Left forelimb (tissue), 1 donor: ENCODE results near the gene MRAP2.

Experiments used
- DNase-seq: peaks from one replicate; pipeline ENCODE4 v3.0.0-alpha.2; 2018; ENCODE audit warnings: low spot score

Gene MRAP2, protein sequence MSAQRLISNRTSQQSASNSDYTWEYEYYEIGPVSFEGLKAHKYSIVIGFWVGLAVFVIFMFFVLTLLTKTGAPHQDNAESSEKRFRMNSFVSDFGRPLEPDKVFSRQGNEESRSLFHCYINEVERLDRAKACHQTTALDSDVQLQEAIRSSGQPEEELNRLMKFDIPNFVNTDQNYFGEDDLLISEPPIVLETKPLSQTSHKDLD

DNA sequence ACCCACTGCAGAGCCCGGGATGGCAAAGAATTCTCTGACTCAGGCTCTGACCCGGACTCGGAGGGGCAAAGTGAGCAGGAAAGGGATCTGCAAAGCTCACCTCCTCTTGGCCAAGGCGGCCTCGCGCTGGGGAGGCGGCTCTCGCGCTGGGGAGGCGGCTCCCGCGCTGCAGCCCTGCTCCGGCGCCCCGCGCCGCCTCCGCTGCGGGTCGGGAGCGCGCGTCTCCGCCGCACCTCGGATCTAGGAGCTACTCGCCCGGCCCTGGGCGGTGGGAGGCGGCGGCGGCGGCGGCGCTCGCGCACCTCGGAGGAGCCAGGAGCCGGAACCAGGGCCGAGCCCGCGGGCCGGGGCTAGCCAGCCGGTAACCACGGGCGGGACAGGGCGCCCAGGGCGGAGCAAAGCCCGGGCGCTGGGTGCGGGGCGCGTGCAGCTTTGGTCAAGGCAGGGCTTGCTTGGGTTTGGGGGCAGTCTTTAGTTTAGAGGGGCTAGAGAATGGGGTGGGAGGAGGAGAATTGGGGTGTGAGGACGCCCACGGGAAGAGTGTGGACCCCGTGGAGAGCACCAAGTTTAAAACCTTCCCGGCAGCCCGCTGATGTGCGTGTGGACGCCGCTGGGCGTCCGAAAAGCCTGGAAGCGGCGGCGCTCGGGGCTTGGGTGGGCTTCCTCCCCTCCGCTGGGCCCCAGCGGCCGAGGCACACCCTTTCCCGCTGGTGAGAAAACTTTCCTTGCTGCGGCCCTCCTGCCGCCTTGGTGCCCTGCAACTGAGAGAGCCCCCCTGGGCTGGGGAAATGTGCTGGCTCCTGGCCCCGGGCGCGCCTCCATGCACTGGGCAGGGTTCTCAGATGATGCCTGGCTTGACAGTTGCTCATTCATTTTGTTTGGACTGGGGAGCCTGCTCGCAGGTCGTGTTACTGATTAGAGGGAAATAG, at the start of gene MRAP2:
Gene MRAP2 (plus strand): TSS at position 250 of the 929 bp plus-strand sequence. CDS start 21,547 bp downstream, outside the sequence.
- DNase-seq, result no peak

DNA sequence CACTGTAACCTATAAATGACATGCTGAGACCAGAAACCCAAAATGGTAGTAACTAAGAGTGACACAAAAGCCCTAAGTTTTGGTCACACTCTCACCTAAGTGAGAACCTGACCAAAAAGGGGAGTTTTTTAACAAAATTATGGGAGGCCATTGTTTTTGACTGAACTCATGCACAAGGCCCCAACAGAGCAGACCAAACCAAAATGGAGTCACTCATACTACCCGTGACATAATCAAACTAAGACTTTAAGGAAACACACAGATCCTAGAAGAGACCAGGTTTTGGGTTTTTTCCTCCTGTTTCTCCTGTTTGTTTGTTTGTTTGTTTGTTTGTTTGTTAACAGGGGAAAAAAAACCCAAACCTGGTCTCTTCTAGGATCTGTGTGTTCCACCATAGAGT, 49.2 kb upstream of the MRAP2 start:
- DNase-seq, result no peak

DNA sequence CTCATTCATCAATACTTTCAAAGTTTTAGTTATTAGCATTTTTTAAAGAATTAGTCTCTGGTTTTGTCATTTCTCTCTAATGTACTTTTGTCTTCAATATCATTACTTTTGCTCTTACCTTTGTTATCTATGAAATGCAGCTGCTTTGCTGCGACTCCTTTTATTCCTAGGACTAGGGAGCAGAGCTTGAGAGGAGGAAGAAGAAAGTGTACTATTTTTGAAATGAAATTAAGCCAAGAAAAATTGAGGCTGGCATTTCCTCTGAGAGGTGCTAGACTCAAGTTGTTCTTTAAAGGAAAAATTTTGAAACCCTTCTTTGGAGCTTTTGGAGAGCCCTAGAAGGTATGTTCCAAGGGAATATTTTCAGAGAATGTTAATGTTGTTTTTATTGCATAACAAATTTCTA, 48.3 kb upstream of the MRAP2 start:
- DNase-seq, result no peak

DNA sequence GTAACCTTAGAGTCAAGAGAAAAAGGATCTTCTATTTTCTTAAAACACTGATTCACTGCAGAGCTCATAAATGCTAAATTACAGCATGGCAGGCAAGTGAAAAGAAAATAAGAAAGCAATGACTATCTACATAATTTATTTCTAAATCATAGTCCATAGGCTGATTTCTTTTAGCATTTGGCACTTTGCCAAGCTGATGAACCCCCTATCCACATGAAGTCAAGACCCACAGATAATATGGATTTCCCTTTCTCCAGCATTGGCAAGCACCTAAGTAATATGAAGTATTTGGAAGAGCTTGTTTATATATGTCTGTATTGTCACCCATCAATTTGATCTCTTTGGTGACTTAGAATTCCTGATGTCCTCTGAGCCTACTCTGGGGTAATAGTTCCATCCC, 47.9 kb upstream of the MRAP2 start:
- no peak for DNase-seq

DNA sequence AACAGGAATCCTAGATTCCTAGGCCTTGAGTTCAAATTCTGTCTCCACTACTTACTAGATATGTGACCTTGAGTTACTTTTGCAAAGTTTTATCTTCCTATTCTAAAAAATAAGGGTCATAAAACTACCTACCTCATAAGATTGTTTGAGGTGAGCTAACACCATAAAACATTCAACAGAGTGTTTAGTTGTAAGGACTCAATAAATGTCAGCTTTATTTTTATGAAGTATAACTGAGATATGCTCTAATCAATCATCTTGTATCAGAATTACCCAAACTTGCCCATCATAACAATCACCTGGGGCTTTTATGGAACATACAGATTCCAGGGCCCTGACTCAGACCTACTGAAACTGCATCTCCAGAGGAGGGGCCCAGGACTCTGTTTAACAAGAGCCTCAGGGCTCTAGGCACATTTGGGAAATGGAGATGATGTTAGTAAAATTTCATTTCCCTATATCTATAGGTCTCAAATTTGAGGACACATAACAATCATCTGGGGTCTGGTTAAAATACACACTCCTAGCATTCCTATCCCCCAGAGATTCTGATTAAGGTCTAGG, 35.5 kb upstream of the MRAP2 start:
- no peak for DNase-seq

DNA sequence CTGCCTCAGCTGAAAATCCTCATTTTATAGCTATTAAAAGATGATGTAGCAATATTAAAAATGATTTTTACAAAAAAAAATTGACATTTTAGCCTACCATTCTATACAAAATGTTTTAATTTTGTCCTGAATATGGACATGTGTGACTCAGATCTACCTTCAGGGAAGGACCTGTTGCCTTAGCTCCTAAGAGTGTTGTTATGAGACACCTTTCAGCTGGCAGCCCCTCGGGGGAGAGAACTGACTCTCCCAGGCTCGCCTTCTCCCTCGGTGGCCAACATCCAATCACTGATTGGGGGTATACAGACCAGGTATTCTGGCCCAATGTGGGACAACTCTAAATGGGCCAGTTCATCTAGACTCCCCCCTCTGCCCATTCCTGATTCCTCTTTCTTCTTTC, 32.5 kb upstream of the MRAP2 start:
- DNase-seq, result no peak

DNA sequence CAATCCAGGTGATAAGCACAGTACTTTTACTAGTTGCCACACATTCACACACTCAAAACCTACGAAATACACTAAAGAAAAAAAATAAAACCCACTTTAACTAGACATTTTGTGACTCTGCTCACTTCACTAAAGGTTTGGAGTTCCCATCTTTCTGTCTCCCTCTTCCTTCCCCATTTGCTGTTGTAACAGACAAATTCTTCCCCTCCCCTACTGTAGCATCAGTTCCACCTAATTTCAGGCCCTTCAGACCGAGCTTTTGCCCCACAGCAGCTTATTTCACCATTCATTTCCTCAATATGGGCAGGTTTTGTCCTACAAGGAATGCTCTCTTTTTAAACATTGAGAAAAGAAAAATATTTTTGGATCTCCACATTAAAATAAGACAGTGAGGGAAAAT, 31.3 kb upstream of the MRAP2 start:
- no peak for DNase-seq

DNA sequence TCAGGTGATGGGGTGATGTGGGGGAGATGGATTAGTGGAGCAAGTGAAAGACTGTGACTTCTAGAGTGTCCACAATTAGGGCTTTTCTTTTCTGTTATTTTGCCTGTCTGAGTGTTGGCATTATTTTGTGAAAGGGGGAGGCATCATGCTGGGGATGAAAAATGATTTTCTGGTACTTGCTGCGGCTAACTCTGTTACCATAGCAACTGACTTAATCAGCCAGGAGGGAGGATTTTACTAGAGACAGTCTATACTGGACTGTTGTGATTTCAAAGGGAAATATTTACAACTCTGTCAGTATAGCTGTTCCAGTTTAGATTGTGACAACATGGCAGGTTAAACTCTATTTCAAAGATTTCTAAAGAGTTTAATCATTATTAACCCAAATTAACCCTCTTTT, 30.4 kb upstream of the MRAP2 start:
- DNase-seq, result no peak

DNA sequence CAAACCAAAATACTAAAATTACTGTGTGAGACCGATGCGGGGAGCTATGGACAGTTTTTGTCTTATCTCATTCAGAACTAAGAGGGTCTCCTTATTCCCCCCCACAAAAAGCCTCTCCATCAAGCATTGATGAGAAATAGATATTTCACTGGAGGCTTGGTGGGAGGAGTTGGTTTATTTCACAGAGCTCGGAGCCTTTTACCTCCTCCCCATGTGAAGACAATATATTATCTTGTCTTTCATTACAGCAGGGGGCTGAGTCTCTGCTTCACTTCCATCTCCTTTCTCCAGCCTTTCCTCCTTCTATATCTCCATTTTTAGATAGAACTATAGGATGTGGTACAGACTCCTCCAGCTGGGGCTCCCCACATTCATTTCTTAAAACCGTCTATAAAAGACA, 29.9 kb upstream of the MRAP2 start:
- DNase-seq, result no peak

DNA sequence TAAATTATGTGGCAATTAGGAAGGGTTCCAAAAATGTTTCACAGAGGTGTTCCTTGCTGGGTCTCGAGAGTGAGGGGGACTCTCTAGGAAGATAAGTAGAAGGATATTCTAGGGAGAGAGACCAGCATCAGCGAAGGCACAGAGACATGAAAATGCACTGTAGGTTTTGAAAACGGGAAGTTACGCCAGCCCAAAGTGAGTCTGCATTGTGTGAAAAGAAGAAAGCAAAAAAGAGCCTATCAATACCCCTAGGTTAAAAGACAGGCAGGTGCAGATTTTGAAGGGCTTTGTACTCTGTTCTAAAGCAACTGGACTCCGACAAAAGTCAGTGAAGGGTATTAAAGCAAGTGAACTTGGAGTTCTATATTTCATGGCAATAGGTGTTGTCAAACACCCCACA, 25.7 kb upstream of the MRAP2 start:
- no peak for DNase-seq

DNA sequence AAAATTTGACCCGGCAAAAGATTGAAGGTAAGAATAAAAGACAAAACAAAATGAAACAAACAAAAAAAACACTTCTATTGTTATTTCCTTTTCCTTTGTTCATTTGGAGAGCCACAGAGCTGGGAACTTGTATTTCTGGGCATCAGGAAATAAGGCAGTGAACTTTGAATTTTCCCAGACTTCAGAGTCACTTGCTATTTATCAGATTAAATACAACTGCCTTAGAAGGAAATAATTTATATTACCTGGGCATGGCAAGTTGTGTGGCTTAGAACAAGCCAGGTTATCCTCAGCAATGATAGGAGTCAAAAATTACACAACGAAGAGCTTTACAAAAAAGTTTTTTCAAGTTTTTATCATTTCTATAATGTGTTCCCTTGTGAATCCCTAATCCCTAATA, 20.2 kb upstream of the MRAP2 start:
- DNase-seq, result no peak

DNA sequence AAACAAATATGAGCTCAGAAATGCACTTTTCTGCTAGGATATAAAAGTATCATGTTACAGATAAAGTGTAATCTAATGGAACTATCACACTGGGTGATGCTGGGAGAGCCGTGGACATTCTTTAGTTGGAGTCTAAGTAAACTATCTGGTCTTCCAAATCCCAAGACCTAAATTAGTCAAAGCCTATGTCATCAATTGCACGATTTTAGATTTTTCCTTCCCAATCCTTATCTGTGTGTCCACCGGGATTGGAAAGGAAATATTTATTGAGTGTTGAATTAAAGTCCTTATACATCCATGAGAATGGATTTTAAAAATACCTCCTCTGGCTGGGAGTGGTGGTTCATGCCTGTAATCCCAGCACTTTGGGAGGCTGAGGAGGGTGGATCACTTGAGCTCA, 19.6 kb upstream of the MRAP2 start:
- no peak for DNase-seq

DNA sequence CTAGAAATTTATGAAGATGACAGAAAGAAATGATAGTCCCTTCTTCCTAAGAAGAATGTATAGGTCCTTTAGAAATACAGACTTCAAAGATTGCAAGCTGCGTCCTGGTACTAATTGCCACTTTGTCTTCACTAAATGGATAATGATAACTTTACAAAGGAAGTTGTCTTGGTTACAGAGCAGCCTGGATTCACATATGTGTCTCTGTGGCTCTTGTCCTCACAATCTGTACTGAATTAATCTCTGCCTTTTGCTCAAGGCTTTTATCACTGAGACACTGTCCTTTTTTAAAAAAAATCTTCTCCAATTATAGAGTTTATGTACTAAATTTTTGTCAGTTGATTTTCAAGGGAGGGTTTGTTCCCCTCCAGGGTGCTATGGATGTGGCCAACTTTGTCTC, 17.5 kb upstream of the MRAP2 start:
- DNase-seq, result no peak

DNA sequence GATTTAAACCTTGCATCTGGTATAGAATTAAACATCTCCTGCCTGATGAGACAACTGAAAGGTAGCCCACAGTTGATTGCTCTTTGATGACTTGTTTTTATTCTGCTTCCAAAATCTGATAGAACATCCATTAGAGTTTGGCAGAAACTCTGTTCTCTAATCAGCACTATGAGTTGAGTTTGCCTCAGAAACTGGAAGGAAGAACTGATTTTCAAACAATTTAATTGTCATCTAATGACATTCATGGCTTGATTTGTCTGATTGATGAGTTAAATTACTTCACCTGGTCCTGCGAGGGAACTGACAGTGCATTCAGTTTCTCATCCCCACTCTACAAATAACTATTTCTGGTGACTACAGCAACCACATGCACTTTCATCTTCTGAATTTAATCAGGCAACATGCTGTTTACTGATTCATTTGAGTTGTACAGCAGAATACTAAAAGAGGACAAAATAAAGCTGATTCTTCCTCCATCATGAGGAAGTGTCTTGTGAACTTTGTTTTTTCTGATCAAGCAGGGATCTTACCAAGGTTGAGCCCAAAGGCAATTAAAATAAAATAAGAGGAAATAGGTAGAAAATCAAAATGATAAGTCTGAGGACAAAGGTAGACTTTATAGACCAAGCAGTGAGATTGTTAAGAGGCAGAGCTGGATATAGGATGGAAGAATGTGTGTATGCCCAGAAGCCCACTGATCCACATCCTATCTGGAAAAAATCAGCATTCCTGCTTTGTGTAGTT, 15.7 kb upstream of the MRAP2 start:
- no peak for DNase-seq

DNA sequence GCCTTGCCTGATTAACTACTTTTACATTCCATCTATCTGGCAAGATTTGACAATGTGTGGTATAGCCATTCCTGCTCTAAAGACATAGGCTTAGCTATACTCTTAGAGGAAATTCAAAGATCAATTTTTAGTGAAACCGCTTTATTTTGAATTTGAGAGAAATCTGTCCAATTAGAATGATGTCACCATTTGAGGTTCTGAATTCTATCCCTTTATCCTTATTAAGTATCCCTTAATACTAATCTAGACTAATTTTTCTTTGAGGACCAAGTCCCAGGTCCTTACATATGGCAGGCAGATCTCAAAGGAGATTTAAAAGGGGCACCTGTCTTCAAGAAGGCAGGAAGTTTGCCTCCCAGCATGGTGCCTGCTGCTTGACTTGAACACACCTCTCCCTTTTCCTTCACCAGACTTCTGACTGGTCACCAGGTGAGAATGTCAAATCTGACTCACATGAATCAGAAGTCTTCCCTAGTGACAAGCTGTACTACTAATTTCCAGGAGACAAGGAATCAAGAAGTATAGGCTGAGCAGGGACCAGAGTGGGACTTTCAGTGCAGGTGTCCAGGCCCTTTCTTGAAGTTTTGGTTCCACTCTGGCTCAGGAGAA, 15.0 kb upstream of the MRAP2 start:
- DNase-seq, result no peak

DNA sequence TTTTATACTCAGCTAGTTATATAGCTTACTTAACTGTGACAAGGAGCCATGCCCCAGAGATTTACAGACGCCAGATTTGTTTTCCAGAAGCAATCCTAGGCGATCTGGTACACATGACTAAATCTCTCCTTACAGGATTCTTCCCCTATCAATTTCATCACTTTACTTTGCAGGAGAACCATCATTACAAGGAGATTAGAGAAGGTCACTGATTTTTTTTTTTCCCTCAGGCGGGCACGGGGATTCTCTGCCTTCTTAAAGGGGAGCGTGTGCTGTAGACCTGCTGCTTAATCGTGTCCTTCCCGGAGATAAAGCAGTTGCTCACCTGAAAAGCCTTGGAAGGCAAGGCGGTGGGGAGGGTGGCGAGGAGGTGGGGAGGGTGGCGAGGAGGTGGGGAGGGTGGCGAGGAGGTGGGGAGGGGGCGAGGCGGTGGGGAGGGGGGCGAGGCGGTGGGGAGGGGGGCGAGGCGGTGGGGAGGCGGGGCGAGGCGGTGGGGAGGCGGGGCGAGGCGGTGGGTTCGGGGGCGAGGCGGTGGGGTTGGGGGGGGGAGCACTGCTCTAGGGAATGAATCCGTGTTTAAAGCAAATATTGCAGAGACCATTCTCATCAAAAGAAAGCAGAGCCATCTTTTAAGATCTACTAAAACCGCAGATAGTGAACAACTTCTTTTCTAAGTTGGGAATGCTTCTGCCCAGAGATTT, 14.3 kb upstream of the MRAP2 start:
- no peak for DNase-seq

DNA sequence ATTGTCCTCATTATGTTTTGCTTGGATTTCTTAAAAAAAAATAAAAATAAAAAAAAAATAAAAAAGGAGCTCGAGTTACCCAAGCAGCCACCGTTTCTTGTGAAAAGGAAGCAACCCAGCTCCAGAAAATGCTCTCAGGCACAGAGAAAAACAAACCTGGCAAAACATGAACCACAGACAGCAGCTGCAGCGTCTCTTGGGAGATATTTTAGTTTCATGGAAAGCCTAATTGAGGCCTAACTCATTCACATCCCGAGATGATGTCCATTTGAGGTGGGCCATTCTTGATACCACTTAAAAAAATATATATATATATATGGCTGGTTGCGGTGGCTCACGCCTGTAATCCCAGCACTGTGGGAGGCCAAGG, 13.7 kb upstream of the MRAP2 start:
- DNase-seq, result no peak

DNA sequence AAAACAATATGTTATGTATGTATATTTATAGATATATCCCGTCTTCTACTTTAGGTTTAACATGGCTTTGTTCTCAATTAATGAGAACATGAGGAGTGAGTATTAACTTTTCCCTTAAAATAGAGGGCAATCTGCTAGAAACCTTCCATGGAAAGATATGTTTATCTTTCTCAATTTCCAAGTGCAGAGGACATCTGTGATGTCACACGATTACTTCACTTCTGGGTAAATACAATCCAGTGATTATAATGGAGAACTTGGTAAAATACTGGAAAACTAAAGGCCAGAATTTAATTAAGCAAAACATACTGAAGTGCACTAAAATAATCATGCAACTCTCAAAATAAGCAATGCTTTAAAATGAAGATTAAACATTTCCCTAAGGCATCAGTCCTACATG, 11.9 kb upstream of the MRAP2 start:
- DNase-seq, result no peak

DNA sequence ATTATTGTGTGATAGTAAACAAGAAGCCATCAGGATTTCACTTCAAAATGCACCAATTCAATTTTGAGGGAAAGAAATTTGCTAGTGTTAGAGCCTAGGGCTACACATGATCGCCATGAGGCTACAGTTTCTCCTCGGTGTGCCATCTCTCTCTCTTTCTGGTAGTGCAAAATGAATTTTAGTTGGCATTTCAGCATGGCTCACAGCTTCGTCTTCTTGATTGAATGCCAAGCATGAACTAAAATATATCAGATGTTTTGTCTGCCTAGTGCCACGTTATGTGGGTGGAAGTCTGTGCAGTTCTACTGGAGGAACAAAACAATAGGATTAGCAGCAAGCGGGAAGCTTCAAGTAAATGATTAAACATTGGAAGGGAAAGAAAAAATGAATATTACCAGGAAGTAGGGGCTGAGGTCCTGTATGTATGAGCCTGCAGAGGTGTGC, 6.8 kb upstream of the MRAP2 start:
- no peak for DNase-seq

DNA sequence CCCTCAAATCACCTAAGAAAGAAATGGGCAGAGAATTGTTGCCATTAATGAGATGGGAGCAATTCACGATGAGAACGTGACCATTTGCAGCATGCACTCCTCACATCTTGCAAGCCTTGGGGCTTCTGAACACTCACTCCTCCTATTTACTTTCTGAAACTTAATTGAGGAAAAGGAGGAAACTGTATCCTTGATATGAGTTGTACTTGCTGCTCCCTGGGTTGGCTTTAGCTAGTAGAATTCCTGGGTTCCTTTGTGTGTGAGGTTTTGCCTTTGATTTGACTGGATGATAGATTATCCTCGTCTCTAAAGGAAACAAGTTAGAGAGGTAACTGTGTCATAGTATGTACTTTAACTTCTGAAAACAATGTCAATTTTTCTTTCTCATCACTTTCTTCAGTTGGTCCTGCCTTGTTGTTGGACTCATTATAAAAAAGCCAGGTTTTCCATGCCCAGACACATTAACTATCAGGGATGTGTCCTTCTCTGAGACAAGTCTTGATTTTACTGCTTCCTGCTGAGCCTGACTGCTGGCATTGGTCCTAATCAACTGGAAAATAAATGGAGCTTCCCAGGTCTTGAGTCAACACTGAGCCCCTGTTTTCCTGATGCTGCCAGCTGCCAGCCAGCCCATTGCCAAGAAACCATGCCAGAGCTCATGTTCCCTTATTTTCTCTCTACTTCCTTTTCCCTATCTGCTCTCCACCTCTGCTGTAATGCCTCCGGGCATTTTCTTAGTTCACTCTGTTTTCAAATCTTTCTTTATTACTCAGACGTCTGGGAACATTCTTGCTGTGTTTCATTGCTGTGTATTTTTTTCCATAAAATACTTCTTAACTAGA, 6.0 kb upstream of the MRAP2 start:
- no peak for DNase-seq

DNA sequence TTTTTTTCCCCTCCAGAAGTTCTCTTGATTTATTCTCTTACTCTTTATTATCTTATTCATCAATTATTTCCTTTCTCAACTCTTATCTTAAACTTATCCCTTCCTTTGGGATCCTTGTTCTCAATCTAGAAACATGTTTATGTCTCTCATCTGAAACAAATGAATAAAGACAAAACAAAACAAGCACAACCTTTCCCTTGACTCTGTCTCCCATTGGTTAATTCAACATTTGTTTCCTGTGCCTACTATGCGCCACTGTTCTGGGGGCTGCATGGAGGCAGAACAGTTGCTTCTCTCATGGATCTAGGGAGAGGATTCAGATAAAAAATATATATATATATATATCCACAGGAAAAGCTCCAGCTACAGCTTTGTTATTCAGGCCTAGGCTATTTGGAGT, 5.2 kb upstream of the MRAP2 start:
- no peak for DNase-seq
